Esophagus squamous epithelium (tissue), 4 donors: ENCODE data around the gene KRT38.

ENCODE experiments used
- POLR2A ChIP-seq, 4 donors: fragments of 450-650 bp; IDR thresholded peaks; one replicate each; pipeline ENCODE4 v1.6.1; 2017; ENCODE audit warnings: antibody characterized with exemption in 4 of 4, mild to moderate bottlenecking in 4 of 4, moderate library complexity in 3 of 4
- TF ChIP-seq, protein P1 (sequence below), 6 experiments: fragments of 450-650 bp in 4 of 6; fragments of 200-600 bp in 2 of 6; sonication (generic) in 2 of 6; IDR thresholded peaks; one replicate each; pipeline ENCODE4 v1.5.1; 2016 to 2019; ENCODE audit warnings: antibody characterized with exemption in 6 of 6, mild to moderate bottlenecking in 4 of 6, moderate library complexity in 4 of 6

DNA sequence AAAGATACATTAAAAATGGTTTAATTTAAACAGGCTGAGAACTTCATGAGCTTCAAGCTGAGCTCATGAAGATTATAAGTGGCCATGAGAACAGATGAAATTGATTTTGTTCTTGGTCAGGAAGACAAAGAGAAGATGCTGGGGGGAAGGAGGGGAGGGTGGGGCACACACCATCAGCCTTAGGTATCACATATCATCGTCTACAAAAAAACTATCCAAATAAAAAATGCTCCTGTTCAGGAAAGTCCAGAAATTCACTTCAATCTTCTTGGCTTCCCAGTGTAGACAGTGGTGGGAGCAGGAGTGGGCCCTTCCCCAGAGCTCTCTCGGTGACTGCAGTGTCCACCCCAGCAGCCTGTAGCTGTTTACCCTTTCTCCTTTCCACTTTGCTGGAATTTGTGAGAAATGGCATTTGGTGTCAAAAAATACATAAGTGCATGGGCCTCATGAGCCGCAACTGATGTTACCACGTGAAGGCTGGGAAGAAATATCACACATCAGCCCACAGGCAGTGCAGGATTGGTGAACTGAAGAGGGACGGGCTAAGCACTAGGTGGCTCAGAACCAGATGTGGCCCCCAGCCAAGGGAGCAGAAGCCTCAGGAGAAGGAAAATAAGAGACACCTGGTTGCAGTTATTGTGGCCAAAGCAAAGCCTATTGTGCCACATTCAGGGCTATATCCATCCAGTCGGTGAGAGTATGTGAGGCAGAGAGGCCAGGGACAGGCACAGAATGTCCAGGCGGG is 22.5 kb downstream of the KRT38 start:
- TF ChIP-seq POLR2A (IDR thresholded peaks at IDR 0.05), result no peak
- TF ChIP-seq, protein P1, sequence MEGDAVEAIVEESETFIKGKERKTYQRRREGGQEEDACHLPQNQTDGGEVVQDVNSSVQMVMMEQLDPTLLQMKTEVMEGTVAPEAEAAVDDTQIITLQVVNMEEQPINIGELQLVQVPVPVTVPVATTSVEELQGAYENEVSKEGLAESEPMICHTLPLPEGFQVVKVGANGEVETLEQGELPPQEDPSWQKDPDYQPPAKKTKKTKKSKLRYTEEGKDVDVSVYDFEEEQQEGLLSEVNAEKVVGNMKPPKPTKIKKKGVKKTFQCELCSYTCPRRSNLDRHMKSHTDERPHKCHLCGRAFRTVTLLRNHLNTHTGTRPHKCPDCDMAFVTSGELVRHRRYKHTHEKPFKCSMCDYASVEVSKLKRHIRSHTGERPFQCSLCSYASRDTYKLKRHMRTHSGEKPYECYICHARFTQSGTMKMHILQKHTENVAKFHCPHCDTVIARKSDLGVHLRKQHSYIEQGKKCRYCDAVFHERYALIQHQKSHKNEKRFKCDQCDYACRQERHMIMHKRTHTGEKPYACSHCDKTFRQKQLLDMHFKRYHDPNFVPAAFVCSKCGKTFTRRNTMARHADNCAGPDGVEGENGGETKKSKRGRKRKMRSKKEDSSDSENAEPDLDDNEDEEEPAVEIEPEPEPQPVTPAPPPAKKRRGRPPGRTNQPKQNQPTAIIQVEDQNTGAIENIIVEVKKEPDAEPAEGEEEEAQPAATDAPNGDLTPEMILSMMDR (IDR thresholded peaks at IDR 0.05), result no peak
